ENCODE measurements around the gene SLC15A5. TPM values are rescaled to one million over a fixed set of nuclear protein-coding genes. Genes with fewer than 3 reads are reported as not detected.

Gene SLC15A5
- total RNA-seq, 3 donors from 2014 or later, result not detected

GRCh38 chr12:16261944-16262475, 15.5 kb downstream of the SLC15A5 start:
- ATAC-seq (no peak), DNase-seq (no peak)
- Histone ChIP-seq H3K4me1 (ENCODE audit: low read depth) (no peaks in the 10 kb centered on the region), H3K36me3 (ENCODE audit: low read depth) (no peaks in the 10 kb centered on the region), H3K9me3 (peaks cover 7% of the 10 kb centered on the region), H3K4me3 (no peak overlapping the region)
- intact Hi-C loops (cut with DNase I, micrococcal nuclease), result no loop called here
- no peak for TF ChIP-seq CTCF (IDR thresholded peaks at IDR 0.05)

- no peak for DNase-seq
- no peak for ATAC-seq
- no peaks in the 10 kb centered on the region for H3K36me3 ChIP-seq (ENCODE audit: low read depth)
- no peaks in the 10 kb centered on the region for H3K4me1 ChIP-seq (ENCODE audit: low read depth)
- no peak for TF ChIP-seq CTCF (IDR thresholded peaks at IDR 0.05)
- H3K9me3 ChIP-seq, result peaks cover 7% of the 10 kb centered on the region
- intact Hi-C loops (cut with DNase I, micrococcal nuclease), result no loop called here
- H3K4me3 ChIP-seq, result no peak overlapping the region
Measured at GRCh38 chr12:16260206-16260605, 17.3 kb downstream of the SLC15A5 start.

- no peak for ATAC-seq
Measured at GRCh38 chr12:16258963-16259362, 18.5 kb downstream of the SLC15A5 start.

GRCh38 chr12:16246264-16246663, 31.2 kb downstream of the SLC15A5 start:
- DNase-seq, result no peak
- intact Hi-C loops (cut with DNase I, micrococcal nuclease), result no loop called here
- peak; percentile 34 for ATAC-seq

More at GRCh38 chr12:16258963-16259362, 18.5 kb downstream of the SLC15A5 start:
- H3K4me1 ChIP-seq (ENCODE audit: low read depth), result no peaks in the 10 kb centered on the region
- no peak for DNase-seq
- no peaks in the 10 kb centered on the region for H3K36me3 ChIP-seq (ENCODE audit: low read depth)
- no peak overlapping the region for H3K4me3 ChIP-seq
- H3K9me3 ChIP-seq, result peaks cover 7% of the 10 kb centered on the region
- no peak for TF ChIP-seq CTCF (IDR thresholded peaks at IDR 0.05)
- intact Hi-C loops (cut with DNase I, micrococcal nuclease), result no loop called here

GRCh38 chr12:16245209-16245608, 32.3 kb downstream of the SLC15A5 start:
- DNase-seq (peak in 1 of 3 donors; percentile 40), ATAC-seq (peak; percentile 89)
- H3K36me3 ChIP-seq (ENCODE audit: low read depth), result no peaks in the 10 kb centered on the region
- H3K4me3 ChIP-seq, result no peak overlapping the region
- H3K4me1 ChIP-seq (ENCODE audit: low read depth), result no peaks in the 10 kb centered on the region
- intact Hi-C loops (cut with DNase I, micrococcal nuclease), result no loop called here
- no peak for TF ChIP-seq CTCF (IDR thresholded peaks at IDR 0.05)
- no peaks in the 10 kb centered on the region for H3K9me3 ChIP-seq

More at GRCh38 chr12:16246264-16246663, 31.2 kb downstream of the SLC15A5 start:
- H3K4me1 ChIP-seq (ENCODE audit: low read depth), result no peaks in the 10 kb centered on the region
- no peaks in the 10 kb centered on the region for H3K36me3 ChIP-seq (ENCODE audit: low read depth)
- no peak for TF ChIP-seq CTCF (IDR thresholded peaks at IDR 0.05)
- H3K4me3 ChIP-seq, result no peak overlapping the region
- no peaks in the 10 kb centered on the region for H3K9me3 ChIP-seq
